Karpas-422 (cell line): ENCODE measurements around the gene PDXK. TPM values are rescaled to one million over a fixed set of nuclear protein-coding genes. Genes with fewer than 3 reads are reported as not detected.

Experiments
- DNase-seq: peaks from one replicate; pipeline ENCODE4 v3.0.0-alpha.2; 2015
- H2AFZ ChIP-seq: fragments of 200-600 bp; sonication (generic); 2 replicates; pipeline ENCODE4 v1.6.1; 2014; ENCODE audit warnings: antibody characterized with exemption, low read length, mixed read lengths
- H3K27ac ChIP-seq: fragments of 200-600 bp; sonication (generic); 2 replicates; pipeline ENCODE4 v1.5.1; 2014; ENCODE audit warnings: mild to moderate bottlenecking, low read length, moderate library complexity
- H3K27me3 ChIP-seq: fragments of 200-600 bp; sonication (generic); 2 replicates; pipeline ENCODE4 v1.6.1; 2014; ENCODE audit warnings: low read length, mixed read lengths
- H3K36me3 ChIP-seq: fragments of 200-600 bp; sonication (generic); 2 replicates; pipeline ENCODE4 v1.6.1; 2014; ENCODE audit warnings: low read length, mixed read lengths; ENCODE audit not compliant: insufficient read depth
- H3K4me1 ChIP-seq: fragments of 200-600 bp; sonication (generic); 2 replicates; pipeline ENCODE4 v1.6.1; 2014; ENCODE audit warnings: mild to moderate bottlenecking, low read length, mixed read lengths
- H3K4me2 ChIP-seq: fragments of 200-600 bp; sonication (generic); 2 replicates; pipeline ENCODE4 v1.6.1; 2014; ENCODE audit warnings: low read length, low read depth, mild to moderate bottlenecking; ENCODE audit not compliant: poor library complexity, severe bottlenecking
- H3K4me3 ChIP-seq: fragments of 200-600 bp; sonication (generic); 2 replicates; pipeline ENCODE4 v1.5.1; 2014; ENCODE audit warnings: mild to moderate bottlenecking, antibody characterized with exemption, low read length, mixed read lengths
- H3K79me2 ChIP-seq: fragments of 200-600 bp; sonication (generic); 2 replicates; pipeline ENCODE4 v1.6.1; 2014; ENCODE audit warnings: mild to moderate bottlenecking, low read length, mixed read lengths
- H3K9ac ChIP-seq: fragments of 200-600 bp; sonication (generic); 2 replicates; pipeline ENCODE4 v1.6.0; 2014; ENCODE audit warnings: low read length
- H3K9me2 ChIP-seq: fragments of 200-600 bp; sonication (generic), shearing (Covaris generic); replicated peaks from 2 replicates; pipeline ENCODE4 v1.6.0; 2014; ENCODE audit warnings: mild to moderate bottlenecking, low read length, moderate library complexity; ENCODE audit not compliant: insufficient read depth
- H3K9me3 ChIP-seq: fragments of 300-700, 200-600 bp; sonication (generic); 2 replicates; pipeline ENCODE4 v1.6.1; 2014; ENCODE audit warnings: low read length, mixed read lengths
- H4K20me1 ChIP-seq: fragments of 200-600 bp; sonication (generic); 2 replicates; pipeline ENCODE4 v1.6.1; 2014; ENCODE audit warnings: mild to moderate bottlenecking, antibody characterized with exemption, low read length, low read depth; ENCODE audit not compliant: insufficient read depth
- total RNA-seq: library from RNA; depleted of rRNA; stranded (reverse); fragments of >200 nt; shearing (Covaris generic); gene quantifications from 2 replicates; pipeline ENCODE4 v1.2.3, GENCODE V29; 2014; ENCODE audit warnings: low replicate concordance

Gene PDXK
- total RNA-seq, 1 experiment from 2014 or later = 44.7 TPM

DNA sequence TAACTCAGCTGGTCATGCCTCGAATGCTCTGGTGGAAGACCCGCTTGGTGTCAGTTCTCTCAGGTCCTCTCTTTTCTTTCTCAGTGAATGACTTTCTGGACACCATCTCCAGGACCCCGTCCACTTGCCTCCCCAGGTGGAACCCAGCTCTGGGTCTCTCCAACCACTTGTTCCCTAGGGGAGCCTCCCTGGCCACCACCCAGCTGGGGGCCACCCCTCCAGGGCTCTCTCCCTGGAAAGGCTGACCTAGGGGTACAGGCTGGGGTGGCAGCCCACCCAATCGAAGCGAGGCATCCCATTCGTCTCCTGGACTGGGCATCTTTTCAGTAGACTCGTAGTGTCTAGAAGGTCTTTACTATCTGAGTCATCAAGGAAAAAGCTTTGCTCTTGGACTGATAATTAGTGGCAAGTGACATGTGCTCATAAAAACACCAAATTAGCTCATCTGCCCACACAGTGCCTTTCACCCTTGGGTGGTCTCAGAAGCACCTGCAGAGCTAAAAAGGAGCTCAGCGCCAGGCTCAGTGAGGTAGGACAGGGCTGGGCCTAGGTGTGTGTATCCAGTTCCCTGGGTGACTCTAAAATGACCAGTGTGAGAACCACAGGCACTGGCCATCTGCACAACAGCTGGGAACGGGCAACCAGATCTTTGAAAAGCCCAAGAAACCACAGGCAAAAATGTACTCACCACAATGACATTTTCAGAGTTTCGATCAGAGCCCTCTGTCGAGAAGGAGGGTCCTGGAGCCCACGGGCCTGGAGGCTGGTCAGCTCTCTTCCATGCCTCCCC lies 2.4 kb upstream of the PDXK start:
- Histone ChIP-seq H3K4me2 (peak overlapping the region; percentile 28), H3K4me3 (no peak overlapping the region), H3K79me2 (peaks cover 25% of the 10 kb centered on the region), H3K9me3 (no peaks in the 10 kb centered on the region), H3K27ac (no peak overlapping the region), H3K36me3 (no peaks in the 10 kb centered on the region), H3K4me1 (peaks cover 39% of the 10 kb centered on the region), H3K27me3 (no peaks in the 10 kb centered on the region), H3K9ac (0 out of 2 replicates have a peak overlapping the region, but pooled peaks have one; percentile 24), H3K9me2 (no peaks in the 10 kb centered on the region), H4K20me1 (peaks cover 21% of the 10 kb centered on the region), H2AFZ (no peak overlapping the region)
- peak; percentile 68 for DNase-seq

DNA sequence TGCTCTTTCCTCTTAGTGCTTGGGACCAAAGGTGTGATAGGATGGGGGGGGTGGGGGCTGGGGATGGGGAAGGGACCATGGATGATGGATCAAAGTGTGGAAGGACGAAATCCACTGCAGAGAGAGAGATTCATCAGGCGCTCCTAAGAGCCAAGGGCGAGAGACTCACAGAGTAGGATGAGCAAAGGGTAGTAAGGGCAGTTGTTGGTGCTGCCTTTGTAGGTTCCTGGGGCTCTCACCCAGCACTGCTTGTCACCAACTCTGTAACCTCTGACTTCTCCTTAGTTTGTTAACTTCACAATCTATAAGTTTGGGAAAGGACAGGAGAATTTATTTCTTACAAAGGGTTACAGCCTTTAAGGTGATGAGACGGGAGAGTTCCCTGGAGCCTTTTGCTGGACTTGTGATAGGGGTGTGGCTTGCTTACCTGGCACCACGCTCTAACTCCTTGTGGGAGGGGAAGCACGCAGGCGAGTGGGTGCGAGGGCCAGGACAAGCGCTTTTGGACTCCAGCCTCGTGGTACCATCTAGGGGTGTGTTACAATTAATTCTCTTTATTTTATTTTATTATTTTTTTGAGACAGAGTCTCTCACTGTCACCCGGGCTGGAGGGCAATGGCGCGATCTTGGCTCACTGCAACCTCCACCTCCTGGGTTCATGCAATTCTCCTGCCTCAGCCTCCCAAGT lies 1.6 kb upstream of the PDXK start:
- H4K20me1 ChIP-seq = peaks cover 23% of the 10 kb centered on the region
- H3K9me3 ChIP-seq = no peaks in the 10 kb centered on the region
- no peak overlapping the region for H2AFZ ChIP-seq
- no peaks in the 10 kb centered on the region for H3K27me3 ChIP-seq
- H3K36me3 ChIP-seq = no peaks in the 10 kb centered on the region
- no peak overlapping the region for H3K27ac ChIP-seq
- H3K9ac ChIP-seq = peak overlapping the region; percentile 24; the same call in 1 of the 2 replicates
- no peak for DNase-seq
- peaks cover 32% of the 10 kb centered on the region for H3K79me2 ChIP-seq
- H3K4me3 ChIP-seq = no peak overlapping the region
- peak overlapping the region; percentile 28 for H3K4me2 ChIP-seq
- H3K4me1 ChIP-seq = peaks cover 46% of the 10 kb centered on the region
- no peaks in the 10 kb centered on the region for H3K9me2 ChIP-seq

DNA sequence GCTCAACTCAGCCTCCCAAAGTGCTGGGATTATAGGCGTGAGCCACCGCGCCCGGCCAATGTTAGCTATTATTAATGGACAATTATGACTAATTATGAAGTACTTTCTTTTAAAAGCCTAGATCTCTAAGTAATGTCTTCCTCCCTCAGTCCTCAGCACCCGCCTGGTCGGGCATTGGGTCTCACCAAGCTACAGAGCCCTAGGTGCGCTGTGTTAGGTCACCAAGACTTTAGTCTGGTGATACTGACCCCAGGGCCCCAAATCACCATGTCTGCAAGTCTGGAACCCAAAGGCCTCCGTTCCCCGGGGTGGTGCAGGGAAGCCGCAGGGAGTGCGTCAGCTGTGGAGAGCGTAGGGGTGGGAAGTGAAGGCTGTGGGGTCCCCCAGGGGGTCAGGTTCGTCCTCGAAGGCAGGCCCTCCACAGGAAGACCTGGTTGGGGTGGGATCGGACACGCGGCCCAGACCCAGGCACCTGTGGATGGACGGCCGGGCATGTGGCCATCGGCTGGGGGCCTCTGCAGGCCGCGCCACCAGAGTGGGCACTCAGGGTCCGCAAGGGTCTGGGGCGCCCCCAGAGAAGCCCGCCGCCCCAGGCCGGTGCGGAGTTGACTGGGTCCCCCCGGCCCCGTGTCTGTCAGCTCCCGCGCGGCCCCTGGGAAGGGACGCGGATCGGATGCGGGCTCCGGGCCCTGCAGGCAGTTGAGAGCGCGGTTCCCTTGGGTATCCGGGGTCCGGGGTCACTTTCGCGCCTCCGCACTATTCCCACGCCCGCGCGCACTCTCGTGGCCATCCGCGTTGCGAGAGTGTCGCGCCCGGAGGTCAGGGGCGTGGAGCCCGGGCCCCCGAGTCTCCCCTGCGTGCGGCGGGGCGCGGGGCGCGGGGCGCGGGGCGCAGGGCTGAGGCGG lies 710 bp upstream of the PDXK start:
- Histone ChIP-seq H3K27ac (no peak overlapping the region), H3K79me2 (peaks cover 36% of the 10 kb centered on the region), H3K9ac (peak overlapping the region; percentile 90), H3K9me3 (no peaks in the 10 kb centered on the region), H3K4me2 (peak overlapping the region; percentile 72), H3K4me3 (peak overlapping the region; percentile 88), H4K20me1 (peaks cover 23% of the 10 kb centered on the region), H3K9me2 (no peaks in the 10 kb centered on the region), H3K4me1 (peaks cover 49% of the 10 kb centered on the region), H3K27me3 (no peaks in the 10 kb centered on the region), H2AFZ (peak overlapping the region; percentile 58), H3K36me3 (no peaks in the 10 kb centered on the region)
- no peak for DNase-seq

DNA sequence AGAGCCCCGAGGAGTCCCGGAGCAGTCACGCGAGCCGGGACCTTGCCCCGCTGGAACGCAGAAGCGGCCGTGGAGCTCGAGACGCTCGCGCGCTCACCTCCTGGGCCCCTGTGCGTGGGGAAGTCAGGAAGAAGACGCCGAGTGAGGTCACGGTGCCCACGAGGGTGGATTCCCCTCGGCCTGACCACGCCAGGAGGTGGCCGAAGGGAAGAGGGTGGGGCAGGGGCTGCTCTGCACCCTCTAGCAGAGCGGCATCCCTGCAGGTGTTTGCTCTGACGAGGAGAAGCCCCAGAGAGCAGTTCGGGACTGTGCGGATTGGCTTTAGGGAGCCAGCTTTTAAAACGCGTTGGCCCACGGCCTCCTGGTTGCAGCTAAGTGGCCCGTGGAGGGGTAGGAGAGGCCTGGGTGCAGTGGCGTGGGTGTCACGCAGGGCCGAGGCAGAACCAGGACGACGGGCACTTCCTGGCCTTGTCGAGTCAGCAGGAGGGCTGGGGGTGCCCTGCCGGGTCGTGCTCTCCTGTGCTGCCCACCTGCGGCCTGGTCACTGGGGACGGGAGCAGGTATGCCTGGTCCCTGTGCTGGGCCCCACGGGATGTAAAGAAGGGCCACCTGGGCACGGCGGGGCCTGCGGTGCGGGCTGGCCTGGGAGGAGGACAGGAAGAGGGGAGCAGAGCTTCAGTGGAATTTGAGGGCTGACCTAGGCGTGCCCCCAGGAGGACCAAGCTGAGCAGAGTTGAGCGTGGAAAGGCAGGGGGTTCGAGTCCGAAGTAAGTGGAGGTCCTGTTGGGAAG lies 1.0 kb downstream of the PDXK start:
- H3K27ac ChIP-seq = peak overlapping the region; percentile 56
- H3K79me2 ChIP-seq = peaks cover 48% of the 10 kb centered on the region
- H3K9ac ChIP-seq = peak overlapping the region; percentile 90
- peaks cover 66% of the 10 kb centered on the region for H3K4me1 ChIP-seq
- DNase-seq = peak; percentile 70
- H3K9me3 ChIP-seq = no peaks in the 10 kb centered on the region
- no peaks in the 10 kb centered on the region for H3K27me3 ChIP-seq
- H3K9me2 ChIP-seq = no peaks in the 10 kb centered on the region
- H3K36me3 ChIP-seq = peaks cover 8% of the 10 kb centered on the region; the same call in 1 of the 2 replicates
- peak overlapping the region; percentile 88 for H3K4me3 ChIP-seq
- H2AFZ ChIP-seq = no peak overlapping the region
- peaks cover 28% of the 10 kb centered on the region for H4K20me1 ChIP-seq
- H3K4me2 ChIP-seq = peak overlapping the region; percentile 86

DNA sequence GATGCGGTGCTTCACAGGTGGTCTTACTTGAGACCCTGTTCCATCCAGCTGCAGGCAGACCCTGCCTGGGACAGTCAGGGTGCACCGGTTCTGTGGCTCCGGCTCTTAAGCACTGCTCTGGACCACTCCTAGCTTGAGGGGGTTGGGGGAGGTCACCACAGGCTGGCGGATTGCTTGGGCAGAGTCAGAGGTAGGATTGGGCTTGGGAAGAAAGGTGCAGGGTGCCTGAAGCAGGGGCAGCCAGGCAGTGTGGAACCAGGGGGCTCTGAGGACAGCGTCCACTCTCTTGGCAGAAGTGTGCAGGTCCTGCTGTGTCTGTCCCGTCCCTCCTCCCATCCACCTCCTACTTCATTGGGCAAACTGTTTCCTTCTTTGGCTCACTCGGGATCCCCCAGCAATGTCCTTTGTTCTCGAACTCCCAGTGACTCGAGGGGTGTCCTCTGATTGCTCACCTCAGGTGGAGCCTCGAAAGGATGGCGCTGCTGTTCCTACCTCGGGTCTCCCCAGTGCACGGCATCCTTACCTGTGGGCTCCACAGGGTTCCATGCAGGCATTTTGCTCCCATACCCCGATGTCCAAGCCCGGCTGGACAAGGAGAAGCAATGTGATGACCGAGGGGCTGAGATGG lies 1.7 kb downstream of the PDXK start:
- peaks cover 51% of the 10 kb centered on the region for H3K79me2 ChIP-seq
- no peaks in the 10 kb centered on the region for H3K27me3 ChIP-seq
- H3K4me2 ChIP-seq = peak overlapping the region; percentile 86
- H2AFZ ChIP-seq = no peak overlapping the region
- no peak overlapping the region for H3K27ac ChIP-seq
- H3K4me1 ChIP-seq = peaks cover 73% of the 10 kb centered on the region
- H3K9me2 ChIP-seq = no peaks in the 10 kb centered on the region
- no peak for DNase-seq
- H3K9ac ChIP-seq = peak overlapping the region; percentile 90
- H3K36me3 ChIP-seq = peaks cover 8% of the 10 kb centered on the region; the same call in 1 of the 2 replicates
- H3K4me3 ChIP-seq = peak overlapping the region; percentile 88
- no peaks in the 10 kb centered on the region for H3K9me3 ChIP-seq
- H4K20me1 ChIP-seq = peaks cover 28% of the 10 kb centered on the region

DNA sequence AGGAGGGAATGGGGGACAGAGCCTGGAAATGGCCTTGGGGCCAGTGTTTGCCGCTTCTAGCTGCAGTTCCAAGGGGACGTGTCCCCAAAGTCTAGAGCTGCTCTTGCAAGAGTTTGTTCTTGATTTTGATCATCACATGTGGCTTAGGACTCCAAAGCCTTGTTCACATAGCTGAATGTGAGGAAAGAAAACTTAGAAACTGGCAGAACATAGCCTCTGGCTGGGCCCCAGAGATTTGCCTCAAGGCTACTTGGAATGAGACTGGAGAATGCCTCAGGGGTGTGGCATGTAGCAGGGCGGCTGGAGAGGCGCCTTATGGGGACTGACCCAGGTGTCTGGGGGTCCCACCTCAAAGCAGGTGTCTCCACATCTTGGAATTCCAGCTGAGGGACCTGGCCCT lies 2.3 kb downstream of the PDXK start:
- Histone ChIP-seq H3K79me2 (peaks cover 55% of the 10 kb centered on the region), H4K20me1 (peaks cover 28% of the 10 kb centered on the region), H3K4me2 (peak overlapping the region; percentile 86), H3K4me1 (peaks cover 74% of the 10 kb centered on the region), H3K4me3 (peak overlapping the region; percentile 88; the same call in 1 of the 2 replicates), H3K9me2 (no peaks in the 10 kb centered on the region), H3K9me3 (no peaks in the 10 kb centered on the region), H3K9ac (peak overlapping the region; percentile 90; the same call in 1 of the 2 replicates), H3K36me3 (peaks cover 8% of the 10 kb centered on the region; the same call in 1 of the 2 replicates), H2AFZ (no peak overlapping the region), H3K27ac (no peak overlapping the region), H3K27me3 (no peaks in the 10 kb centered on the region)
- no peak for DNase-seq

DNA sequence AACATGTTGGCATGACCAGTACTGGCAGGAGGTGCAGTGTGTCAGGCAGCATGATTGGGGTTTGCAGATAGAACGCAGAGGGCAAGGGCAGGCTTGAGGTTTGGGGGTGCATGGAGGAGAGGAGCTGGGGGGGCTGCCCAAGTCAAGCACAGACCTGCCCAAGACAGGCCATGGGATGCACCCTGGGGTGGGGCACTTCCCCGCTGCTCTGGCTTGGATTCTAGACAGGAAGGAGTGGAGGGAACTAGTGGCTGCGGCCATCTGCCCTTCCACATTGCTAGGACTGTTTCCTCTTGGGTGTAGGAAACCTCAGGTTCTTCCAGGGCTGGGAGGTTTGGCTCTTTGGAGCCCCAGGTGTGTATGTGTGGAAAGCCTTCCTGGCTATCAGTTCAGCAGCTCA lies 3.0 kb downstream of the PDXK start:
- Histone ChIP-seq H3K9me3 (no peaks in the 10 kb centered on the region), H3K4me2 (no peak overlapping the region), H3K9me2 (no peaks in the 10 kb centered on the region), H3K27me3 (no peaks in the 10 kb centered on the region), H3K36me3 (peaks cover 8% of the 10 kb centered on the region; the same call in 1 of the 2 replicates), H3K9ac (no peak overlapping the region), H4K20me1 (peaks cover 28% of the 10 kb centered on the region), H3K27ac (no peak overlapping the region), H3K4me3 (no peak overlapping the region), H2AFZ (no peak overlapping the region), H3K79me2 (peaks cover 60% of the 10 kb centered on the region), H3K4me1 (peaks cover 69% of the 10 kb centered on the region)
- no peak for DNase-seq
